ENCODE measurements around the gene KRTAP5-4.
"Not testable (repeated sequence)": the region's sequence is repeated elsewhere in the genome, so short reads cannot be mapped to it uniquely, and the experiment has no call there.

Gene KRTAP5-4

GRCh38 chr11:1624621-1625020 lies 2.7 kb upstream of the KRTAP5-4 start:
- H3K9me3 ChIP-seq (ENCODE audit: control insufficient read depth in 1 of 2, low read length in 2 of 2), result no peaks in the 10 kb centered on the region
- no peaks in the 10 kb centered on the region for H3K36me3 ChIP-seq (ENCODE audit: control insufficient read depth in 1 of 2, insufficient read depth in 2 of 2, low read length in 2 of 2)
- H3K9ac ChIP-seq (ENCODE audit: low read depth in 1 of 2, low read length in 2 of 2), result no peak overlapping the region
- no peak overlapping the region for H3K27ac ChIP-seq (ENCODE audit: low read depth, low read length)
- H3K4me3 ChIP-seq (ENCODE audit: low read depth in 1 of 2, low read length in 2 of 2), result no peak overlapping the region
- peaks cover 4 to 12% of the 10 kb centered on the region in 2 donors for H3K27me3 ChIP-seq (ENCODE audit: control insufficient read depth in 1 of 2, insufficient read depth in 2 of 2, low read length in 2 of 2)
- H3K4me1 ChIP-seq (ENCODE audit: control insufficient read depth in 1 of 2, insufficient read depth in 2 of 2, low read length in 2 of 2), result no peaks in the 10 kb centered on the region

GRCh38 chr11:1623716-1624115 lies 1.8 kb upstream of the KRTAP5-4 start:
- peaks cover 0 to 5% of the 10 kb centered on the region in 2 donors for H3K27me3 ChIP-seq (ENCODE audit: control insufficient read depth in 1 of 2, insufficient read depth in 2 of 2, low read length in 2 of 2)
- no peak overlapping the region for H3K27ac ChIP-seq (ENCODE audit: low read depth, low read length)
- H3K9me3 ChIP-seq (ENCODE audit: control insufficient read depth in 1 of 2, low read length in 2 of 2), result no peaks in the 10 kb centered on the region
- no peak overlapping the region for H3K4me3 ChIP-seq (ENCODE audit: low read depth in 1 of 2, low read length in 2 of 2)
- no peaks in the 10 kb centered on the region for H3K4me1 ChIP-seq (ENCODE audit: control insufficient read depth in 1 of 2, insufficient read depth in 2 of 2, low read length in 2 of 2)
- H3K36me3 ChIP-seq (ENCODE audit: control insufficient read depth in 1 of 2, insufficient read depth in 2 of 2, low read length in 2 of 2), result no peaks in the 10 kb centered on the region
- no peak overlapping the region for H3K9ac ChIP-seq (ENCODE audit: low read depth in 1 of 2, low read length in 2 of 2)

- no peak overlapping the region for H3K4me3 ChIP-seq (ENCODE audit: low read depth in 1 of 2, low read length in 2 of 2)
- no peak overlapping the region for H3K9ac ChIP-seq (ENCODE audit: low read depth in 1 of 2, low read length in 2 of 2)
- H3K4me1 ChIP-seq (ENCODE audit: control insufficient read depth in 1 of 2, insufficient read depth in 2 of 2, low read length in 2 of 2), result no peaks in the 10 kb centered on the region
- H3K27me3 ChIP-seq (ENCODE audit: control insufficient read depth in 1 of 2, insufficient read depth in 2 of 2, low read length in 2 of 2), result peaks cover 0 to 11% of the 10 kb centered on the region in 2 donors
- no peaks in the 10 kb centered on the region for H3K9me3 ChIP-seq (ENCODE audit: control insufficient read depth in 1 of 2, low read length in 2 of 2)
- no peak overlapping the region for H3K27ac ChIP-seq (ENCODE audit: low read depth, low read length)
- H3K36me3 ChIP-seq (ENCODE audit: control insufficient read depth in 1 of 2, insufficient read depth in 2 of 2, low read length in 2 of 2), result no peaks in the 10 kb centered on the region
Measured at GRCh38 chr11:1619449-1619848, 2.5 kb downstream of the KRTAP5-4 start.

- H3K27me3 ChIP-seq (ENCODE audit: control insufficient read depth in 1 of 2, insufficient read depth in 2 of 2, low read length in 2 of 2), result peaks cover 0 to 11% of the 10 kb centered on the region in 2 donors
- no peak overlapping the region for H3K27ac ChIP-seq (ENCODE audit: low read depth, low read length)
- H3K4me1 ChIP-seq (ENCODE audit: control insufficient read depth in 1 of 2, insufficient read depth in 2 of 2, low read length in 2 of 2), result no peaks in the 10 kb centered on the region
- H3K9me3 ChIP-seq (ENCODE audit: control insufficient read depth in 1 of 2, low read length in 2 of 2), result no peaks in the 10 kb centered on the region
- H3K9ac ChIP-seq (ENCODE audit: low read depth in 1 of 2, low read length in 2 of 2), result no peak overlapping the region
- H3K4me3 ChIP-seq (ENCODE audit: low read depth in 1 of 2, low read length in 2 of 2), result no peak overlapping the region
- H3K36me3 ChIP-seq (ENCODE audit: control insufficient read depth in 1 of 2, insufficient read depth in 2 of 2, low read length in 2 of 2), result no peaks in the 10 kb centered on the region
Measured at GRCh38 chr11:1618231-1618630, 3.7 kb downstream of the KRTAP5-4 start.

GRCh38 chr11:1608363-1608762 lies 13.6 kb downstream of the KRTAP5-4 start, which contains the start of gene KRTAP5-3:
Gene KRTAP5-3, minus strand, starts transcription at chr11:1608463. Its CDS starts 78 bp downstream, at chr11:1608385.
- Histone ChIP-seq H3K27ac (ENCODE audit: low read depth, low read length) (no peak within 1 kb of the TSS), H3K27me3 (ENCODE audit: control insufficient read depth in 1 of 2, insufficient read depth in 2 of 2, low read length in 2 of 2) (no peaks in the 10 kb centered on the region), H3K4me3 (ENCODE audit: low read depth in 1 of 2, low read length in 2 of 2) (no peak within 1 kb of the TSS), H3K9ac (ENCODE audit: low read depth in 1 of 2, low read length in 2 of 2) (no peak within 1 kb of the TSS), H3K9me3 (ENCODE audit: control insufficient read depth in 1 of 2, low read length in 2 of 2) (no peaks in the 10 kb centered on the region), H3K36me3 (ENCODE audit: control insufficient read depth in 1 of 2, insufficient read depth in 2 of 2, low read length in 2 of 2) (no peaks in the 10 kb centered on the region), H3K4me1 (ENCODE audit: control insufficient read depth in 1 of 2, insufficient read depth in 2 of 2, low read length in 2 of 2) (no peaks in the 10 kb centered on the region)

- H3K4me3 ChIP-seq (ENCODE audit: low read depth in 1 of 2, low read length in 2 of 2); H3K27me3 ChIP-seq (ENCODE audit: control insufficient read depth in 1 of 2, insufficient read depth in 2 of 2, low read length in 2 of 2); H3K9ac ChIP-seq (ENCODE audit: low read depth in 1 of 2, low read length in 2 of 2); H3K4me1 ChIP-seq (ENCODE audit: control insufficient read depth in 1 of 2, insufficient read depth in 2 of 2, low read length in 2 of 2); H3K36me3 ChIP-seq (ENCODE audit: control insufficient read depth in 1 of 2, insufficient read depth in 2 of 2, low read length in 2 of 2); H3K9me3 ChIP-seq (ENCODE audit: control insufficient read depth in 1 of 2, low read length in 2 of 2); H3K27ac ChIP-seq (ENCODE audit: low read depth, low read length): not testable (repeated sequence)
Measured at GRCh38 chr11:1607901-1608300, 14.0 kb downstream of the KRTAP5-4 start.

GRCh38 chr11:1607156-1607845 lies 14.6 kb downstream of the KRTAP5-4 start:
- H3K9ac ChIP-seq (ENCODE audit: low read depth in 1 of 2, low read length in 2 of 2); H3K36me3 ChIP-seq (ENCODE audit: control insufficient read depth in 1 of 2, insufficient read depth in 2 of 2, low read length in 2 of 2); H3K9me3 ChIP-seq (ENCODE audit: control insufficient read depth in 1 of 2, low read length in 2 of 2); H3K4me3 ChIP-seq (ENCODE audit: low read depth in 1 of 2, low read length in 2 of 2); H3K4me1 ChIP-seq (ENCODE audit: control insufficient read depth in 1 of 2, insufficient read depth in 2 of 2, low read length in 2 of 2); H3K27me3 ChIP-seq (ENCODE audit: control insufficient read depth in 1 of 2, insufficient read depth in 2 of 2, low read length in 2 of 2); H3K27ac ChIP-seq (ENCODE audit: low read depth, low read length): not testable (repeated sequence)

GRCh38 chr11:1605923-1606322 lies 16.0 kb downstream of the KRTAP5-4 start:
- H3K9me3 ChIP-seq (ENCODE audit: control insufficient read depth in 1 of 2, low read length in 2 of 2); H3K36me3 ChIP-seq (ENCODE audit: control insufficient read depth in 1 of 2, insufficient read depth in 2 of 2, low read length in 2 of 2); H3K27ac ChIP-seq (ENCODE audit: low read depth, low read length); H3K27me3 ChIP-seq (ENCODE audit: control insufficient read depth in 1 of 2, insufficient read depth in 2 of 2, low read length in 2 of 2); H3K4me3 ChIP-seq (ENCODE audit: low read depth in 1 of 2, low read length in 2 of 2); H3K4me1 ChIP-seq (ENCODE audit: control insufficient read depth in 1 of 2, insufficient read depth in 2 of 2, low read length in 2 of 2); H3K9ac ChIP-seq (ENCODE audit: low read depth in 1 of 2, low read length in 2 of 2): not testable (repeated sequence)

- Histone ChIP-seq H3K4me1 (ENCODE audit: control insufficient read depth in 1 of 2, insufficient read depth in 2 of 2, low read length in 2 of 2) (no peaks in the 10 kb centered on the region), H3K27me3 (ENCODE audit: control insufficient read depth in 1 of 2, insufficient read depth in 2 of 2, low read length in 2 of 2) (no peaks in the 10 kb centered on the region), H3K4me3 (ENCODE audit: low read depth in 1 of 2, low read length in 2 of 2) (no peak overlapping the region), H3K9me3 (ENCODE audit: control insufficient read depth in 1 of 2, low read length in 2 of 2) (no peaks in the 10 kb centered on the region), H3K36me3 (ENCODE audit: control insufficient read depth in 1 of 2, insufficient read depth in 2 of 2, low read length in 2 of 2) (no peaks in the 10 kb centered on the region), H3K9ac (ENCODE audit: low read depth in 1 of 2, low read length in 2 of 2) (no peak overlapping the region), H3K27ac (ENCODE audit: low read depth, low read length) (no peak overlapping the region)
Measured at GRCh38 chr11:1604711-1605110, 17.2 kb downstream of the KRTAP5-4 start.

- no peaks in the 10 kb centered on the region for H3K36me3 ChIP-seq (ENCODE audit: control insufficient read depth in 1 of 2, insufficient read depth in 2 of 2, low read length in 2 of 2)
- H3K4me3 ChIP-seq (ENCODE audit: low read depth in 1 of 2, low read length in 2 of 2), result no peak overlapping the region
- H3K4me1 ChIP-seq (ENCODE audit: control insufficient read depth in 1 of 2, insufficient read depth in 2 of 2, low read length in 2 of 2), result no peaks in the 10 kb centered on the region
- no peak overlapping the region for H3K27ac ChIP-seq (ENCODE audit: low read depth, low read length)
- no peaks in the 10 kb centered on the region for H3K27me3 ChIP-seq (ENCODE audit: control insufficient read depth in 1 of 2, insufficient read depth in 2 of 2, low read length in 2 of 2)
- H3K9me3 ChIP-seq (ENCODE audit: control insufficient read depth in 1 of 2, low read length in 2 of 2), result no peaks in the 10 kb centered on the region
- H3K9ac ChIP-seq (ENCODE audit: low read depth in 1 of 2, low read length in 2 of 2), result no peak overlapping the region
Measured at GRCh38 chr11:1604181-1604580, 17.8 kb downstream of the KRTAP5-4 start.

Data from duodenal mucosa (tissue), 2 donors.